Small intestine (tissue), 7 donors: ENCODE measurements around the gene ACSS3. TPM values are rescaled to one million over a fixed set of nuclear protein-coding genes. Genes with fewer than 3 reads are reported as not detected.

Experiments used
- DNase-seq, 2 donors: peaks; one replicate each; pipeline versions ENCODE4 v3.0.0 to v3.0.0-alpha.2; 2013
- FAIRE-seq: peaks from 2 replicates; lab custom pipeline; 2012; peaks lifted over from hg19 to GRCh38; lab: Jason Lieb, UNC
- H3K27ac ChIP-seq, 3 donors: one replicate each; pipeline ENCODE4 v1.5.1; 2013; ENCODE audit warnings: low read length in 2 of 3, mild to moderate bottlenecking in 2 of 3, control low read depth in 1 of 3, inconsistent platforms in 1 of 3, low read depth in 1 of 3, moderate library complexity in 1 of 3
- H3K27me3 ChIP-seq, 3 donors: one replicate each; pipeline ENCODE4 v1.6.1; 2013; ENCODE audit warnings: low read length in 3 of 3, inconsistent platforms in 1 of 3; ENCODE audit not compliant: control insufficient read depth in 3 of 3, insufficient read depth in 3 of 3
- H3K36me3 ChIP-seq, 3 donors: one replicate each; pipeline ENCODE4 v1.6.1; 2013; ENCODE audit warnings: low read length in 3 of 3, inconsistent platforms in 1 of 3, low read depth in 1 of 3, mild to moderate bottlenecking in 1 of 3, moderate library complexity in 1 of 3; ENCODE audit not compliant: control insufficient read depth in 3 of 3, insufficient read depth in 2 of 3
- H3K4me1 ChIP-seq, 3 donors: one replicate each; pipeline ENCODE4 v1.6.1; 2013; ENCODE audit warnings: low read length in 2 of 3, inconsistent platforms in 1 of 3, low read depth in 1 of 3, mild to moderate bottlenecking in 1 of 3, moderate library complexity in 1 of 3; ENCODE audit not compliant: control insufficient read depth in 3 of 3, insufficient read depth in 2 of 3
- H3K4me3 ChIP-seq, 3 donors: one replicate each; pipeline ENCODE4 v1.5.1; 2013; ENCODE audit warnings: low read length in 3 of 3, control low read depth in 1 of 3, inconsistent platforms in 1 of 3, low read depth in 1 of 3, mild to moderate bottlenecking in 1 of 3, moderate library complexity in 1 of 3
- H3K9me3 ChIP-seq, 2 donors: one replicate each; pipeline ENCODE4 v1.6.1; 2013; ENCODE audit warnings: low read depth in 1 of 2, low read length in 1 of 2; ENCODE audit not compliant: control insufficient read depth in 2 of 2, insufficient read depth in 1 of 2
- WGBS, 3 donors: extraction: QIAGEN DNeasy Blood & Tissue Kit; methylation state at CpG; one replicate each; pipeline ENCODE4 v1.1.7; 2013; 5-methylcytosine and 5-hydroxymethylcytosine counted together
- polyA plus RNA-seq, 4 donors: library from polyadenylated mRNA; stranded (reverse) in 3 of 4; unstranded in 1 of 4; fragments of 200-250 nt in 3 of 4; fragments of 120-200 nt in 1 of 4; gene quantifications; one replicate each; pipeline versions ENCODE4 v1.2.1 to v1.2.3, GENCODE V29; 2013
- donor health status: healthy with polysubstance abuse.
- donor health status: control.
- donor health status: control.
- donor health status: Bipolar disorder and iron deficiency.
- donor health status: healthy.

ACSS3 gene
- polyA plus RNA-seq, 4 donors = 0.22 to 6.2 (median 0.95) TPM

DNA sequence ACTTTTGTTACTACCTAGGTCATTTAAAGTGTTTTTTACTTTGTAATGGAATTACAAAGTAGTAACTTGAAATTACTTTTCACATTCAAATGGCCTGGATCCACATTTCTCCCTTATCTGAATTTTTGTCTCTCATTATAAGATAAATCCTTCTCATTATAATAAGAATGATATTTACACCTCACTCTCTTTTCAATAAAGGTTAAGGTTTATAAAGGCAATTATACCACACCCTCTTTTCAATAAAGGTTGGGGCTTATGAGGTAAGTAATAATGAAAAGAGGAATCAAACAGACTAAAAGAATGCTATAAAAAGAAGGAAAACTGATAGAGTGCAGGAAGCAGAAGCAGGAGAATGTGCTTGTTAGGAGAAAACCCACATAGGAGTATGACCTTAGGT, 210.8 kb downstream of the ACSS3 start:
- Histone ChIP-seq H3K4me1 (no peaks in the 10 kb centered on the region), H3K27ac (no peak overlapping the region), H3K9me3 (no peaks in the 10 kb centered on the region), H3K36me3 (no peaks in the 10 kb centered on the region), H3K27me3 (no peaks in the 10 kb centered on the region), H3K4me3 (no peak overlapping the region)
- DNase-seq (no peak), FAIRE-seq (no peak)

DNA sequence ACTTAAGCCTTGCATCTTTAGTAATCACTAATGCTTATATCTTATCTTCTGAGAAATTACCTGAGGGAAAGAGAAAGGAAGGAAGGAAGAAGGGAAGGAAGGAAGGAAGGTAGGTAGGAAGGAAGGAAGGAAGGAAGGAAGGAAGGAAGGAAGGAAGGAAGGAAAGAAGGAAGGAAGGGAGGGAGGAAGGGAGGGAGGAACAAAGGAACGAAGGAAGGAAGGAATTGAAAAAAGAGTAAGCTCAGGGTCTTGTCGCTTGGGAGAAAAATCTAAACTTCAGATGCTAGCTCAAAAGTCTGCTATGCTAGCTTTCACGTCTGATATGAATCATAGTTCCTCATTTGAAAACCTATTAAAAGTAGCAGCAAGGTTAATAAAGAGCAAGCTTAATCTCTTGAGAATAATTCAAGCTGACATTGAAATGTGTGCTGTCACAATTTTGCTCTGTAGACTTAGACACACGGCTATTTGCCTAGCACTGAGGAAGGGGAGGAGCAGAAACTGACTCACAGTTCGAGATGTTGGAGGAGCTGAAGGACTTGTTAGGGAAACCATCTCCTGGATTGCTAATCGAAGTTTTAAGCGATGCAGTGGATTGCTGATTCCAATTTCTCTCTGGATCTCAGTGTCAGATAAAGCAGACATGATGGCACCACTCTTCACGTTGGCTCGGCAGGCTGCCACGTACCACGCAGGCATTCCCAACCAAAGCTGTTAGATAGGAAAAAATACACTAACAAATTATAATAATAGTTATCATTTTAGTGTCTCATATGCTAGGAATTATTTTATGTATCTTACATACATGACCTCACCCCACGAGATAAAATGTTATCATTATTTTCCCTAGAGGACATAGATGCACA, 216.7 kb downstream of the ACSS3 start:
- H3K9me3 ChIP-seq = no peaks in the 10 kb centered on the region
- 70 to 78% (median 70%) methylated on average over 12 of the region's 12 CpGs for WGBS, 3 donors
- FAIRE-seq (no peak), DNase-seq (no peak)
- H3K27ac ChIP-seq = no peak overlapping the region
- no peaks in the 10 kb centered on the region for H3K4me1 ChIP-seq
- no peaks in the 10 kb centered on the region for H3K27me3 ChIP-seq
- no peak overlapping the region for H3K4me3 ChIP-seq
- H3K36me3 ChIP-seq = no peaks in the 10 kb centered on the region

GRCh38 chr12:81295251-81295650, 217.4 kb downstream of the ACSS3 start:
- H3K27ac ChIP-seq = no peak overlapping the region
- H3K36me3 ChIP-seq = no peaks in the 10 kb centered on the region
- no peaks in the 10 kb centered on the region for H3K27me3 ChIP-seq
- no peaks in the 10 kb centered on the region for H3K4me1 ChIP-seq
- DNase-seq (no peak), FAIRE-seq (no peak)
- H3K9me3 ChIP-seq = no peaks in the 10 kb centered on the region
- 59 to 81% (median 69%) methylated on average over 3 of the region's 3 CpGs for WGBS, 3 donors
- no peak overlapping the region for H3K4me3 ChIP-seq

GRCh38 chr12:81296556-81297305, 218.9 kb downstream of the ACSS3 start:
- Histone ChIP-seq H3K4me3 (no peak overlapping the region), H3K27ac (no peak overlapping the region), H3K27me3 (no peaks in the 10 kb centered on the region), H3K9me3 (no peaks in the 10 kb centered on the region), H3K4me1 (no peaks in the 10 kb centered on the region), H3K36me3 (no peaks in the 10 kb centered on the region)
- WGBS, 3 donors = 60 to 74% (median 70%) methylated on average over 2 of the region's 2 CpGs
- no peak for DNase-seq
- FAIRE-seq = no peak

GRCh38 chr12:81297601-81298000, 219.7 kb downstream of the ACSS3 start:
- DNase-seq = no peak
- H3K4me1 ChIP-seq = no peaks in the 10 kb centered on the region
- H3K4me3 ChIP-seq = no peak overlapping the region
- H3K36me3 ChIP-seq = no peaks in the 10 kb centered on the region
- H3K27me3 ChIP-seq = no peaks in the 10 kb centered on the region
- no peaks in the 10 kb centered on the region for H3K9me3 ChIP-seq
- no peak for FAIRE-seq
- no peak overlapping the region for H3K27ac ChIP-seq
- 68 to 77% (median 73%) methylated on average over 3 of the region's 3 CpGs for WGBS, 3 donors

DNA sequence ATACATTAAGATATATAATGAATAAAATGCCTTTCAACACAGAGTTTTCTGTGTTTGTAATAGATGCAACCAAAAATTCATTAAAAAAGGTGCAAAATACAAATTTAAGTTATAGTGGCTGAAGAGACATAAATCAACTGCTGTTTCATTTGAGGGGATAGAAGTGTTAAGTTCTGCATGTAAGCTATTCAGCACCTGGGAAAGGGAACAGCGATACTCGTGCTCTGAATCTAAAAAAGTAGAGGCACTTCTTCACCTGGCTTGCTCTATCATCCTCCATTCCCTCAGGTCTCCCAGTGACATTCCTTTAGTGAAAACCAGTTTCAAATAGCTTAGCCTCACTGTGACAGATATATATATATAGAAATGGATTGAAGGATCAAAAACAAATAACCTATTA, 222.6 kb downstream of the ACSS3 start:
- 37 to 51% (median 40%) methylated on average over 2 of the region's 2 CpGs for WGBS, 3 donors
- Histone ChIP-seq H3K4me3 (no peak overlapping the region), H3K27ac (no peak overlapping the region), H3K9me3 (no peaks in the 10 kb centered on the region), H3K27me3 (no peaks in the 10 kb centered on the region), H3K36me3 (no peaks in the 10 kb centered on the region), H3K4me1 (no peaks in the 10 kb centered on the region)
- FAIRE-seq (no peak), DNase-seq (no peak)

DNA sequence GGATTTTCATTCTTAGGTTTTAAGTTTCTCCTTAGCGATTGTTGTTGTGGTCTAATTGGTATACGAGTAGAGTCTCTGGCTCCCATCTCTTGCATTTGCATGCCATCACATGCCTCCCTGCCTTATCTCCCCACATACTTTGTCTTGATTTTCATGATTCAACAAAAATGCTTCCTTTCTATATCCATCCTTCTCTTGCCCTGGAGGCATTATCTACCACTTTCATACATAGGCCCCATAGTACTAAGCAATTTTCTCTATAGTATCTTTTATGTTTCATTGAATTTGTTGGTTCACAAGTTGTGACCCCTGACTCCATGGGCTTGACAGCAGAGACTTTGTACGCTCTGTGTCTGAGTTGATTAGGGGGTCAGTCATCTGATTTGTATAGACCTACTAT, 226.1 kb downstream of the ACSS3 start:
- FAIRE-seq (no peak), DNase-seq (no peak)
- H3K36me3 ChIP-seq = no peaks in the 10 kb centered on the region
- H3K4me1 ChIP-seq = no peaks in the 10 kb centered on the region
- no peaks in the 10 kb centered on the region for H3K27me3 ChIP-seq
- no peaks in the 10 kb centered on the region for H3K9me3 ChIP-seq
- H3K27ac ChIP-seq = no peak overlapping the region
- 84 to 92% (median 87%) methylated on average over 3 of the region's 3 CpGs for WGBS, 3 donors
- H3K4me3 ChIP-seq = no peak overlapping the region
